ENCODE measurements around the gene FADS6.

FADS6 gene

DNA sequence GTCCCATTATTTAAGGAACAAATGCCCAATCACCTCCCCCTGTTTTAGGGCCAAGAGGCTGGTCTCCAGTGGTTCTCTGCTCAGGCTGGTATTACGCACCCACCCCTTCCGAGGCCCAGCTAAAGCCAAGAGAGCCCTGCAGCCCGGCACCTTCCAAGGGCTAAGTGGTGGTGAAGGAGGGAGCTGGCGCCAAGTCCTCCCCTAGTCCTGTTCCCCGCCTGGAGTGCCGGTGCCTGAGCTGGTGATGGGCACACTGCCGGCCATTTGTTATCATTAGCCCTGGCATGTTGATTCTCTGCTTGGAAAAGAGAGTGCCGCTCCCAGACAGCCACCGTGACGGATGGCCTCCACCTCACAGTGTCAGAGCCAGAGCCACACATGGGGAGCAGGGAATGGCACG is 65.6 kb downstream of the FADS6 start:
- no peak for DNase-seq (ENCODE audit: low read depth)
